ENCODE results near the gene LPAR1.
A peak's percentile ranks its signal among the peaks of the same experiment; 100 is the strongest.

LPAR1 gene

DNA sequence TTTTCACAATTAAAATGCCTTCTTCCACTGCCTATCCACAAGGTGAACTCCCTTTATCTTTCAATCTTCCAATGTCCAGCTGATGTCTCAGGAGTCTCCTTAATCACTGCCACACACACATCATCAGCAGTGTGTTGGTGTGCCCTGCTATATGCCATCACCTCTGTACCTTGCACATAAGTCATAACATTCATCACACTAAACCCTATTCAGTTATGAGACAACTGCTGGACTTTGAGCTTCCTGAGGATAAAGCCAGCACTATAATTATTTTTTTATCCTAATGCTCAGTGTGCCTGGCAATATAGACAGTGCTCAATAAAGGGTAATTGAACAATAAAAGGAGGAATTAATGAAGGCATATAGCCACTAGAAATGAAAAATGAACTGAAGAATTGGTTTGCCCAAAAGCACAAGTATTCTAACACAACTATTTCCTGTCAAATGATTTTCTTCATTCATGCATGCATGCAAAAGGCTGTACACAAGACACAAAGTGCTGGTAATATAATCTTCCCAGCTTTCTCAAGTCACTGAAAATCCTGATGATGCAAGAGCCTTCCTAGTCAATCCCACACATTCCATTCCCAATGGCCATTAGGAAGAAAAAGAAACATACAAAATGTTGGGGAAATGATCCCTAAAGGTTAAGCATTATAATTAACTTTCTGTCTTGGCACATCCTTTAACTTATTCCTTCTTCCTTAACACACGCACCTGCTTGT, 32.4 kb downstream of the LPAR1 start:
- no peak overlapping the region for H3K4me3 ChIP-seq (ENCODE audit: low read depth, low read length)
- no peak for DNase-seq (ENCODE audit: low read depth)

DNA sequence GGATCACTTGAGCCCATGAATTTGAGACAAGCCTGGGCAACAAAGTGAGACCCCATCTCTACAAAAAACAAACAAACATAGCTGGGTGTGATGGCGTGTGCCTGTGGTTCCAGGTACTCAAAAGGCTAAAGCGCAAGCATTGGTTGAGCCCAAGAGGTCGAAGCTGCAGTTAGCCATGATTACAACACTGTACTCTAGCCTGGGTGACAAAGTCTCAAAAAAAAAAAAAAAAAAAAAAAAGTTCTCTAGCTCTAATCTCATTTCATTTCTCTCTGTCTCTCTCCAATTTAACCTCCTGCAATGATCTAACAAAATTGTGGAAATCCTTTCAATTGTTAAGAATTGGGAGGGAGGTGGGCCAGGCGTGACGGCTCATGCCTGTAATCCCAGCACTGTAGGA, 33.3 kb downstream of the LPAR1 start:
- no peak for DNase-seq (ENCODE audit: low read depth)
- no peak overlapping the region for H3K4me3 ChIP-seq (ENCODE audit: low read depth, low read length)

DNA sequence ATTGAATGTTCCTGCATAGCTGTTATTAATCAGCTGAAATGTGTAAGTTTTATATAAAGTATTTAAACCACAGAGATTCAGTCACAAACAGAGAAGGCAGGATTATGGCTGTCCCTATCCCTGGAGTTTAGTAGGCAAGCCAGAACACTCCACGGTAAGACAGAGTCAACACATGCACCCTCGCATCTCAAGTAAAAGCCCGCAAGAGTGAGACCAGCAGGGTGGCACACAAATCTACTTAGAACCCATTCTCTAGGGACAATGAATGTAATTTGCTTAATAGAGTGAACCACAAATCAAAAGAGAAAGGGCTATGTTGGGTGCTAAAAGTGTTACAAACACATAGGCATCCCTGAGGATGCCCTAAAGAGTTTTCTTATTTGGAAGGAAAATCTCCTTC, 35.1 kb downstream of the LPAR1 start:
- DNase-seq (ENCODE audit: low read depth), result no peak
- H3K4me3 ChIP-seq (ENCODE audit: low read depth, low read length), result no peak overlapping the region

DNA sequence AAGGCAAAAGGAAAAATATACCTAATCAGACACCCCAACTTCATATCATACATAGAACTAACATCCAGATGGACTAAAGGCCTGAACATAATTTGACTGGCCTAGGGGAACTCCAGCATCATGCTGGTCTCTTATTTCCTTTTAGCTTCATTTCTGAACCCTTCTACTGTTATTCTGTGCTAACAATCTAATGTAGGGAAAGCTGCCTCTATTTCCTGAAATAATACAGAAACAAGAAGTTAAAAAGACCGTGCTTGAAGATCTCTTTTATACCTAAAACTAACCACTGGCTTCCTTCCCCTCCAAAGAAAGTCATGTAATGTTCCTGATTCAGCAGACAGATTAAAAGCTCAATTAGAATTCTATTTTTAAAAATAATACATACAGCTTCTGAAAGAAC, 36.7 kb downstream of the LPAR1 start:
- no peak overlapping the region for H3K4me3 ChIP-seq (ENCODE audit: low read depth, low read length)
- no peak for DNase-seq (ENCODE audit: low read depth)

DNA sequence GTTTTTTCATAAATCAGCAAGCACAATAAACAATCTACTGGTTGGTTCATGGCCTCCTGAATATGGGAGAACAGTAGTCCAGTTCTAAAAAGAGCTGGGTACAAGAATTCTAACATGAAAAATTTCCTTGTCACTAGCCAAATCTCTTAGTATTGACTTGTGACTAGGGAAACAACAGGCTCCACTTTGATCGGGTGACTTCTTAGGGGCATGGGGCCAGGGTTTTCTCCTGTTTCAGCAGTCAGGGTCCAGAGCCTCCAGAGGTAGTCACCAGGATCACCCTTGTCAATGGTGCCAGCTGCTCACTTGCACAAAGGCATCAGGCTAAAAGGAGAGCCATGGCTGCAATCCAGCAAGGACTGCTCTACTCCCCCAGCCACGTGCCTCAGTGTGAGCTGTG, 38.1 kb downstream of the LPAR1 start:
- no peak for DNase-seq (ENCODE audit: low read depth)
- H3K4me3 ChIP-seq (ENCODE audit: low read depth, low read length), result no peak overlapping the region

DNA sequence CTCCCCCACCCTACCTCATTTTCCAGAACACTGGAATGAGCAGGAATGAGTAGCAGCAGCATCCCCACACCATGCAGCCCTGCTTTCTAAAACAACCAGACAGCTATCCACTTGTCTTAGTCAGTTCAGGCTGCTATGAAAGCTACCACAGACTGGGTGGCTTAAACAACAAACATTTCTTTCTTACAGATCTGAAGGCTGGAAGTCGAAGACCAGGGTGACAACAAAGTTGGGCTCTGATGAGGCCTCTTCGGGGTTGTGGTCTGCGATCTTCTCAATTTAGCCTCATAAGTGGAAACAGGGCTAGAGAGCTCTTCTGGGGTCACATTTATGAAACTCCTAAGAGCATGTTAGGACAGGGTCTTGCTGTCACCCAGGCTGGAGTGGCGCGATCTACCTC, 38.9 kb downstream of the LPAR1 start:
- DNase-seq (ENCODE audit: low read depth), result no peak
- H3K4me3 ChIP-seq (ENCODE audit: low read depth, low read length), result no peak overlapping the region

DNA sequence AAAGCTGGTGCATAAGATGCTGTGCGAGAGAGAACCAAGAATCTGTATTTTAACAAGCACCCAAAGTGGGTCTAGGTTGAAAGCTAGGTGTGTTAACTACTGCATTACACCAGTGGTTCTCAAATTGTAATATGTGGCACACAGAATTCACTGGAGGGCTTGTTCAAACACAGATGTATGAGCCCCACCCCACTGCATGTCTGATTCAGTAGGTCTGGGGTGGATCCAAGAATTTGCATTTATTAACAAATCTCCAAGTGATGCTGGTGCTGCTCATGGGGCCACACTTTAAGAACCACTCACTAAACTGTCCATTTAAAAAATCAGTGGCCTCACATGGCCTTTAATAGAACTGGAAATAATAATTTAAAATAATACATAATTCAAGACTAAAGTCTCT, 40.4 kb downstream of the LPAR1 start:
- DNase-seq (ENCODE audit: low read depth), result no peak
- H3K4me3 ChIP-seq (ENCODE audit: low read depth, low read length), result no peak overlapping the region

DNA sequence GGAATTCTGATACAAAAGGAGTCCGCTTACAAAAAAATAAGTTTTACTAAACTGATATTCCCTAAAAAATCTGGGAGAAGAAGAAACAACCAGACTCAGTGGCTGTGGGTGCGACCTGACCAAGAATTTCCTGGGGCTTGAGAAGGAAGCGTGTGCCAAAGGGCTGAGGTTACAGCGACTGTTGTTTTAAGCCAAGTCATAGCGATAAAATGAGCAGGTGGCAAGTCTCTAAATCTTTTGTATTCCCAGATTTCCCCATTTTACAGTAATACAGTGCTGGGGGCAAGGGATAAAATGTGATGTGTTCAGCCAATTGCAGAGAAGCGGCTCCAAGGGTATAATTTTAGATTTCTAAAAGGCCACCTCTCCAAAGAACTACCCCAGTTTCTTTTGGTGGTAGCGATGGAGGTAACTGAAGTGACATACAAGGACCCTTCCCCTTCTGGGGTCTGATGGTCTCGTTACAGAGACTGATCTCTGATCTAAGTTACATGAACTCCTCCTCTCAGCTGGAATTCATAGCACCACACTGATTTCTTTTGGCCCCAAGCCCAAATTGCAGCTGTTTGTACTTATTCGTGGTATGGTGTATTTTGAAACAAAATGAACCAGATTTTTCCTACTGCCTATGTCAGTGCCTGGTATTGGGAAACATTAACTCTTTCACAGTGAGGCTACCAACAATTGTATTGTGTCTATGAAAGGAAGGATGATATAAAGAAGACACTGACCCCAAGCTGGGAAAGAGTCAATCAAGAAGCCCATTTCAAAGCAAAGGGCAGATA, 41.6 kb downstream of the LPAR1 start:
- no peak overlapping the region for H3K4me3 ChIP-seq (ENCODE audit: low read depth, low read length)
- peak; percentile 75 for DNase-seq (ENCODE audit: low read depth)

DNA sequence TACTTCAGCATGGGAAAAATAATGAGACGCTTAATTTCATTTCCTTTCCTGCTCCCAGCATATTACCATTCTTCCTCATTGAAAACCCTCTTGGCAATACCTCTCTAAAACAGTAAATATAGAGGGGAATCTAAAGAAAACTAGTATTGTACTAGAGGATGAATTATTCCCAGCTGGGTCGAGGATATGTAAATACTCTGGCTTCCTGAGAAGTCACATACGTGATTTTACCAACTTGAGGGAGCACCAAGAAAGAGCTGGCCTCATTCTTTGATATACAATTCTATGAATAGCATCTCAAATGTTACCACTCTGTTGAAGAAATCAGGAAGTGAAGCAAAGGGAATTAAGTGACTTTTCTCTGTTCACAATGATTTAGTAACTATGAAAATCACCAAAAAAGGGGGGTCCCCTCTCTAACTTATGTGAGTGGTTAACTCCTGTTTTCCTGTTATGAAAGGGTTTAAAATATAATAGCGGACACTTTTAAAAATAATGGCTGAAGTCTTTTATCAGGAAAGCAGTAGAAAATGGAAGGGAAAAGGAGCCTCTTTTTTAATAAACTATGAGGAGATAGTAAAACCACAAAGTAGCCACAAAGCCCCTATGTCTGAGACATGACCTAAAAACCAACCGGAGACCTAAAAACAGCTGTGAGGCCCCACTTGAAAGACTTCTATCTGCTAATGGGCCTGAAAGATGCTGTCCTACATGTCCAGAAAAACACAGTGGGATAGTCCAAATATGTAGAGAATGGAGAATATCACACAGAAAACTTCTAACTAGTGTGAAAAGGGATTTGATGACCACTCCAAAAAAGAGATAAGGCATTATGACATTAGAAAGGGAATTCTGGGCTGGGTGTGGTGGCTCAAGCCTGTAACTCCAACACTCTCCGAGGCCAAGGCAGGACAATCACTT, 42.6 kb downstream of the LPAR1 start:
- peak; percentile 54 for DNase-seq (ENCODE audit: low read depth)
- no peak overlapping the region for H3K4me3 ChIP-seq (ENCODE audit: low read depth, low read length)

DNA sequence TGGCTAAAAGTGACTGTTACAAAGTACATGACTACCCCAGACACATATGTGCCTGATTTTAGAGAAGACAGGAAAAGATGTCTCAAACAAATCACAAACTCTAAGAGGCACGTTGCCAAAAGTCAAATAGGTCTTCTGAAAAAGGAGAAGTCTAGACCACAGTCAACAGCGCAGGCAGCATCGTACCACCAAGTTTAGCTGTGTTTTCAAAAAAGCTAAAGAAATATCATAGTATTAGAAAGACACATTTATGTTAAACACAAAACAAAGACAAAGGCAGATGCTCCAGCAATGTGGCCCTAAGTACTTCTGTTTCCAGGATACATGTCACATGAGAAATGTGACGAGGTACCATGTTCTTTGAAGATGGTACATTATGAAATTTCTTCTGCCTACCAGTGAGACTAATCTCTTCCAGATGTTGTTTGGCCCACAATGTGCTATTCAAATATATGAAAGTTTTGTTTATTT, 43.5 kb downstream of the LPAR1 start:
- DNase-seq (ENCODE audit: low read depth), result peak; percentile 56
- H3K4me3 ChIP-seq (ENCODE audit: low read depth, low read length), result no peak overlapping the region

DNA sequence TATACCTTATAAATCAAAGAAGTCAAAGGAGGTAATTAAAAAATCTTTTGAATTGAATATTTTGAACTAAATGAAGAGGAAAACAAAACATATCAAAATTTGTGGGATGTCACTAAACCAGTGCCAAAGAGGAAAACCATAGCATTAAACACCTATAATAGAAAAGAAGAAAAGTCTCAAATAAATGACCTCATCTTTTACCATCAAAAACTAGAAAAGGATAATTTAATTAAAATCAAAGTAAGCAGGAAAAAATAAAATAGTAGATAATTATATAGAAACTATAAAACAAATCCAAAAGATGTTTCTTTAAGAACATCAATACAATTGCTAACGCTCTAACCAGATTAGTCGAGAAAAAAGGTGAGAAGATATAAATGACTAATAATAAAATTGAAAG, 47.8 kb downstream of the LPAR1 start:
- DNase-seq (ENCODE audit: low read depth), result no peak
- H3K4me3 ChIP-seq (ENCODE audit: low read depth, low read length), result no peak overlapping the region

DNA sequence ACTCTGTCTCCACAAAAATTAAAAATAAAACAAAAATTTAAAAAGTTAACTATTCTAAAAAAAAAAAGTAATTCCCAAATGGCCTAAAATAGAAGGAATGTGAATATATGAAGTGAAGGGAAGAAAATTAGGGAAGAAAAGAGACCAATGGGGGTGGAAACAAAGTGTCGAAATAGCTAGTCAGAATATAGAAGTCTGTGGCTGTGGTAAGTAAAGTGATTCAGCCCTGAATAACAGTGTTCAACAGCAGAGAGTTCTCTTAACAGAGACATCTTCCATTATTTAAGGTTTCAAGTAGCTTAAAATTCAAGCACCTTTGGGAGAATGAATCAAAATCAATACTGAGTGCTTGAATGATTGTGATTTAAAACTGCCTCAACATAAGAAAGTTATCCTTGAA, 51.7 kb downstream of the LPAR1 start:
- no peak for DNase-seq (ENCODE audit: low read depth)
- H3K4me3 ChIP-seq (ENCODE audit: low read depth, low read length), result no peak overlapping the region

DNA sequence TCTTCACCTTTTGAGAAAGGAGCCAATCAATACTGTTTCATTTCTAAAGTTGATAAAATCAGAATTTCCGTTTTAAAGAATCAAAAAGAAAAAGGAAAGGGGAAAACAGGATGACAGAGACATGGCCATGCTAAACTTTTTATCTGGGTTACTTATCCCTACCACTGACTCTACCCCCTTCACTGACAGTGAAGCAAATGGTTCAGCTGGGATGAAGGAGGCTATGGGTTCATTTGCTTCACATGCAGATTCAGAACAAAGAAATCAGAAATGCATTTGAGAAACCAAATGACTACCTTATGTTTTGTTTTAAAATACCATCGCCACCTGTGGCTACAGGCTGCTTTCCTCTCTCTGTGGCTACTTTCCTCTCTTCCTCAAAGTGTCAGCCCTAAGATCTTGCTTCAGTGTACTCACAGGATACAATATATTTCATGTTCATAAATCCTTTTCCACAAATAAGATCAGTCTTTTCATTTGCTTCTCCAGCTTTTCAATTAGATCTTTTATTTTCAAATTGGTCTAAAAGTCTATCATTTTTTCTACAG, 53.3 kb downstream of the LPAR1 start:
- no peak for DNase-seq (ENCODE audit: low read depth)

DNA sequence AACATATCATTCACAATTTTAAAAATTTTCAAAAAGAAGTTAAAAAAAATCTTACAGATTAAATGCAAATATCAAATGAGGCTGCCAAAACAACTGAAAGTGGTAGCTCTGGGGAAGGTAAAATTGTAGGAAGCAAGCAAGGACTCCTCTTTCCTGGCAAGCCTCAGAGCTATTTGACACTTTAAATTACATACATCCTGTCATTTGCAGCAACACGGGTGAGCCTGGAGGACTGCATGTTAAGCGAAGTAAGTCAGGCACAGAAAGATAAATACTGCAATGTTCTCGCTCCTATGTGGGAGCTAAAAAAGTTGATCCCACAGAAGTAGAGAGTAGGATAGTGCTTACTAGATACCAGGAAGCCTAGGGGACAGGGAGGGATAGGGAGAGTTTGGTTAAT, 58.0 kb downstream of the LPAR1 start:
- H3K4me3 ChIP-seq (ENCODE audit: low read depth, low read length), result no peak overlapping the region
- no peak for DNase-seq (ENCODE audit: low read depth)

More for the DNA sequence above, 53.3 kb downstream of the LPAR1 start:
- no peak overlapping the region for H3K4me3 ChIP-seq (ENCODE audit: low read depth, low read length)

DNA sequence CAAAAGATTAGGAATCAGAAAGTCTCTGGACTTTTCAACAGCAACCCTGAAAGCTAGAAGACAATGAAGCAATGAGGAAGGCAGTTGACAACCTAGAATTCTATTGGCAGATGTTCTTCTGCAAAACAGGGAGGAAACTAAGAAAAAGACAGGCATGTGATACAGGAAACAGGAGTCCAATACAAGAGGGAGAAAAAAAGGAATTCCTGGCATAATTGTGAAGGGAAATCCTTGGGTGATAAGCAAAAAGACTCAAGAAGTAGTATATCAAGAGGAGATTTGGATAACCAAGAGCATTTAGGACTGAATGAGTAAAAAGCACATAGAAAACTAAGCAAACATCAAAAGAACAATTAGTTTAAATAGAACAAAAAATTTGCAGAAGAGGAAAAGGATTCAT, 58.6 kb downstream of the LPAR1 start:
- no peak overlapping the region for H3K4me3 ChIP-seq (ENCODE audit: low read depth, low read length)

DNA sequence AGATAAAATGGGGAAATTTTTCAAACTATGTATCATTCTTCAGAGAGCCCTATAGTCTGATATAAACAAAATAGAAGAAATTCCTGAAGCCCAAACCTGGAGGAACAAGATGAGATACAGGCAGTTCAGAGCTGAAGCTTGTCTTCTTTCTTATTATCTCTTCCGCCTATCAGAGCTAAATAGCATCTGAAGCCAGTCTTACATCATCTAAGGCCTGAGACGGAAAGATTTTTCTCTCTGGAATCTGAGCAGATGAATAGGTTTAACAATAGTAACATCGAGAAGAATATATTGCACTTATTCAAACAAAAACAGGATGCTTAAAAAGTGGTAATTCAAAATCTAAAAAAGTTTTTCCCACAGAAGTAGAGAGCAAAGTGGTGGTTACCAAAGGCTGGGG, 59.8 kb downstream of the LPAR1 start:
- DNase-seq (ENCODE audit: low read depth), result no peak
- H3K4me3 ChIP-seq (ENCODE audit: low read depth, low read length), result no peak overlapping the region

More for the DNA sequence above, 58.6 kb downstream of the LPAR1 start:
- no peak for DNase-seq (ENCODE audit: low read depth)

DNA sequence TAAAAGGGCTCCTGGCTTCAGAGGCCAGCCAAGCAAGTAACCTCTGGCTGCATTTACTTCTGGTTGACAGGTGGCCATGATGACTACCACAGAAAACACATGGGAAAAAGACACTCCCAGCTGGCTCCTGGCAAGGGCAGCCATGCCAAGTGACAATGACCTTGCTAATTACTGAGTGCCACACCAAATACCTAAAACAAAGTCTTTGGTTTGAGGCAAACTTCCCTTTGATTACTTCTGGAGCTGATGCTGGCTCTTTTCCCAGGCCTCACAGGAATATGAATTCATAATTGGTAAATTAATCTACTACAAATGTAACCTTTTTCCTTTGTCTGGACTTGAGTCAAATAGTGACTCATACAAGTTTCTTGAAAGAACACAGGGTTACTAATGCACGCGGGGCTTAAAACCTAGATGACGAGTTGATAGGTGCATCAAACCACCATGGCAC, 61.0 kb downstream of the LPAR1 start:
- peak; percentile 50 for DNase-seq (ENCODE audit: low read depth)
- no peak overlapping the region for H3K4me3 ChIP-seq (ENCODE audit: low read depth, low read length)

DNA sequence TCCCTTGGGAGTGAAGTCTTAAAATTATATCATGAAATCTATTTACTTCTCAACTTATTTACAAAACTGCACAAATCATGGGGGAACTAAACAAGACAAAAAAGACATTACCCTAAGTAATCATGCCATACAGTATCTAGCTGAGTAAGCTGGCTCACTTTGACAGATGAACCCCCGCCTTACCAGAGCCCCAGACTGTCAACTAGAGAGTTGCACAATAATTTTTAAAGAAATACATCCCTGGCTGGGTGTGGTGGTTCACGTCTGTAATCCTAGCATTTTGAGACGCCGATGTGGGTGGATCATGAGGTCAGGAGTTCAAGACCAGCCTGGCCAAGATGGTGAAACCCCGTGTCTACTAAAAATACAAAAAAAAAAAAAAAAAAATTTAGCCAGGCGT, 62.3 kb downstream of the LPAR1 start:
- no peak for DNase-seq (ENCODE audit: low read depth)
- no peak overlapping the region for H3K4me3 ChIP-seq (ENCODE audit: low read depth, low read length)

DNA sequence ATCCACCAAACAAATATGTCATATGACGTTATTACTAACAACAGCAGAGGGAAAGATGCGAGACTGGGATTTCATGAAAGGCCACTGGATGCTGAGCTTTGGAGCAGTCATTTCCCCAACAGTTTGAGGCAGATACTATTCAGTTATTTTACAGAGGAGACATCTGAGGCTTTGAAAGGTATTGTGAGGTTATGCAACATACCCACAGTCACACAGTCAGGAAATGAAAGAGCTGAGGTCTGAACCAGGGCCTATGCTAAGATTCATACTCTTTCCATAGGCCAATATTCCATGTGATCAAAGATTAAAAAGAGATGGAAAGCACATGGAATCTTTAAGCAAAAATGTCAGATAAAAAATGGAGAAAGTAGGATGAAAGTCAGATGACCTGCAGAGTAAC, 63.0 kb downstream of the LPAR1 start:
- DNase-seq (ENCODE audit: low read depth), result no peak
- H3K4me3 ChIP-seq (ENCODE audit: low read depth, low read length), result no peak overlapping the region

DNA sequence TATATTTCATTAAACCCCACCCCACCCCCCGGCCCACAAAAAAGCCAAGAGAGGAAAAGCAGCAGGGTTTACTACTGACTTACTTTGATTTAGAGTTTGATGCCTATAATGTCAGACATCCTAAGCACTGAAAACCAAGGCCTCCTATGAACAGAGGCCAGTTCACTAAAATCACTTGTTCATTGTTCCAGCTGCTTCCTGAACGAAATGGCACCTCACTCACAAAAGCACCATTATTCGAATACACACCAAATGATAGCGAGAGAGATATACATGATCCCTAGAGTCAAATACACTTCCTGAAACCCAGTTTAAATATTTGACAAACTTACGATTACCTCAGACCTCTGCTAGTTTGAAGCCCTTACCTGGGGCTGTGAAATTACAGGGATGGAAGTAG, 66.6 kb downstream of the LPAR1 start:
- no peak for DNase-seq (ENCODE audit: low read depth)

More for the DNA sequence above, 66.6 kb downstream of the LPAR1 start:
- no peak overlapping the region for H3K4me3 ChIP-seq (ENCODE audit: low read depth, low read length)
